ENCODE measurements around the gene MIOS.

The MIOS gene

DNA sequence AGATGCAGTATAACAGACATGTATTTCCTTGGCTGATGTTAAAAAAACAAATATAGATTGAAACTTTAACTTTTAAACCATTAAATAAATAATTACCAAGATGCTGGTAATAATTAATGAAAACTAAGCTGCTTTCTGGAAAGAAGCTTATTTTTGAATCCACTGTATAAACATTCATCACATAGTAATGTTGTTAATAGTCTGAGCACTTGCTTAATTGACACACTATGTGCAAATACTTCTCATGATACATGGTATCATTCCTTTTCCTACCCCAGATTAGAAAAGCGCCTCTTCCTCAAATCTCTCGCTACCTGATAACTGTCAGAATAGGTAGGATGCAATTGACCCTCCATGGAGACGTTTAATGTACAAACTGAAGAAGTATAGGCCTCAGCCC is 16.0 kb upstream of the MIOS start:
- Histone ChIP-seq H3K27ac (ENCODE audit: extremely low read depth, low read depth, low read length) (no peak overlapping the region), H3K4me1 (ENCODE audit: control insufficient read depth, insufficient read depth, low read length) (peaks cover 8% of the 10 kb centered on the region), H3K9me3 (ENCODE audit: control insufficient read depth, insufficient read depth, low read depth, low read length) (no peaks in the 10 kb centered on the region), H3K4me3 (ENCODE audit: low read depth, low read length) (no peak overlapping the region), H3K36me3 (ENCODE audit: control insufficient read depth in 2 of 2, insufficient read depth in 1 of 2, low read length in 2 of 2) (no peaks in the 10 kb centered on the region)
- ChIA-PET POLR2A (no interaction called here), CTCF (interaction anchor here (1.2 to 1.4 kb wide), 2 partner anchors 9 to 127 kb away, joined by 4 to 5 read pairs; no protein-coding TSS in a partner anchor)
- no peak for TF ChIP-seq BCL11A (tag by site-specific recombination; IDR thresholded peaks at IDR 0.05; ENCODE audit: low read depth)
- TF ChIP-seq HOXD13 (CRISPR knock-in tag; IDR thresholded peaks at IDR 0.05; ENCODE audit: borderline replicate concordance), result no peak
- TF ChIP-seq ZNF302 (tag by site-specific recombination; IDR thresholded peaks at IDR 0.05; ENCODE audit: low read depth), result no peak
- no peak for TF ChIP-seq ZNF23 (tag by site-specific recombination; IDR thresholded peaks at IDR 0.05; ENCODE audit: borderline replicate concordance)
- no peak for TF ChIP-seq ZNF513 (tag by site-specific recombination; IDR thresholded peaks at IDR 0.05)
- no peak for TF ChIP-seq ZNF354C (tag by site-specific recombination; IDR thresholded peaks at IDR 0.05; ENCODE audit: borderline replicate concordance, low read depth)
- no peak for TF ChIP-seq YY2 (tag by site-specific recombination; IDR thresholded peaks at IDR 0.05)
- TF ChIP-seq ZSCAN23 (tag by site-specific recombination; IDR thresholded peaks at IDR 0.05), result no peak

DNA sequence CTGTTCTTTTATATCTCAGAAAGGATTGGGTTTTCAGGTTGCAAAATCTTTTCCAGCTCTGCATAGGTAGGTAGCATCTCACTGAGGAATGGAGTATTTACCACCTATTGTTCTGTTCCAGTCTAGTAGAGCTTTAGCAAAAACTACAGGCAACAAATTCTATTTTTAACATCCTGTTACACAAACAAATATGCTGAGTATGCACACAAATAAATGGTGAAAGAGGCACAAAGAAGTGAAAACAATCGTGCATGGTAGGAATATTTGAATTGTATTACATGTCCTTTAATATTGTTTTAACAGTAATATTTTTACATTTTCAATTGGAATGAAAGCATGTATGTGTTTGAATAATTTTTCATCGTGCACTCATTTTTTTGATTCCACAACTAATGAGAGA is 14.5 kb upstream of the MIOS start:
- H3K36me3 ChIP-seq (ENCODE audit: control insufficient read depth in 2 of 2, insufficient read depth in 1 of 2, low read length in 2 of 2), result no peaks in the 10 kb centered on the region
- peaks cover 8% of the 10 kb centered on the region for H3K4me1 ChIP-seq (ENCODE audit: control insufficient read depth, insufficient read depth, low read length)
- H3K27ac ChIP-seq (ENCODE audit: extremely low read depth, low read depth, low read length), result no peak overlapping the region
- TF ChIP-seq ZNF677 (tag by site-specific recombination; IDR thresholded peaks at IDR 0.05), result no peak
- TF ChIP-seq, protein P1, sequence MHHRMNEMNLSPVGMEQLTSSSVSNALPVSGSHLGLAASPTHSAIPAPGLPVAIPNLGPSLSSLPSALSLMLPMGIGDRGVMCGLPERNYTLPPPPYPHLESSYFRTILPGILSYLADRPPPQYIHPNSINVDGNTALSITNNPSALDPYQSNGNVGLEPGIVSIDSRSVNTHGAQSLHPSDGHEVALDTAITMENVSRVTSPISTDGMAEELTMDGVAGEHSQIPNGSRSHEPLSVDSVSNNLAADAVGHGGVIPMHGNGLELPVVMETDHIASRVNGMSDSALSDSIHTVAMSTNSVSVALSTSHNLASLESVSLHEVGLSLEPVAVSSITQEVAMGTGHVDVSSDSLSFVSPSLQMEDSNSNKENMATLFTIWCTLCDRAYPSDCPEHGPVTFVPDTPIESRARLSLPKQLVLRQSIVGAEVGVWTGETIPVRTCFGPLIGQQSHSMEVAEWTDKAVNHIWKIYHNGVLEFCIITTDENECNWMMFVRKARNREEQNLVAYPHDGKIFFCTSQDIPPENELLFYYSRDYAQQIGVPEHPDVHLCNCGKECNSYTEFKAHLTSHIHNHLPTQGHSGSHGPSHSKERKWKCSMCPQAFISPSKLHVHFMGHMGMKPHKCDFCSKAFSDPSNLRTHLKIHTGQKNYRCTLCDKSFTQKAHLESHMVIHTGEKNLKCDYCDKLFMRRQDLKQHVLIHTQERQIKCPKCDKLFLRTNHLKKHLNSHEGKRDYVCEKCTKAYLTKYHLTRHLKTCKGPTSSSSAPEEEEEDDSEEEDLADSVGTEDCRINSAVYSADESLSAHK (tag by site-specific recombination; IDR thresholded peaks at IDR 0.05), result no peak
- no peak for TF ChIP-seq ZNF133 (tag by site-specific recombination; IDR thresholded peaks at IDR 0.05)
- TF ChIP-seq, protein P2, sequence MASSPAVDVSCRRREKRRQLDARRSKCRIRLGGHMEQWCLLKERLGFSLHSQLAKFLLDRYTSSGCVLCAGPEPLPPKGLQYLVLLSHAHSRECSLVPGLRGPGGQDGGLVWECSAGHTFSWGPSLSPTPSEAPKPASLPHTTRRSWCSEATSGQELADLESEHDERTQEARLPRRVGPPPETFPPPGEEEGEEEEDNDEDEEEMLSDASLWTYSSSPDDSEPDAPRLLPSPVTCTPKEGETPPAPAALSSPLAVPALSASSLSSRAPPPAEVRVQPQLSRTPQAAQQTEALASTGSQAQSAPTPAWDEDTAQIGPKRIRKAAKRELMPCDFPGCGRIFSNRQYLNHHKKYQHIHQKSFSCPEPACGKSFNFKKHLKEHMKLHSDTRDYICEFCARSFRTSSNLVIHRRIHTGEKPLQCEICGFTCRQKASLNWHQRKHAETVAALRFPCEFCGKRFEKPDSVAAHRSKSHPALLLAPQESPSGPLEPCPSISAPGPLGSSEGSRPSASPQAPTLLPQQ (tag by site-specific recombination; IDR thresholded peaks at IDR 0.05), result no peak
- no peak for TF ChIP-seq ZBTB6 (tag by site-specific recombination; IDR thresholded peaks at IDR 0.05)
- TF ChIP-seq ZNF362 (tag by site-specific recombination; IDR thresholded peaks at IDR 0.05), result no peak
- TF ChIP-seq OVOL3 (tag by site-specific recombination; IDR thresholded peaks at IDR 0.05), result no peak
- no peak for TF ChIP-seq ZNF747 (tag by site-specific recombination; IDR thresholded peaks at IDR 0.05)
- no peak for TF ChIP-seq ZNF621 (tag by site-specific recombination; IDR thresholded peaks at IDR 0.05)
- ChIA-PET POLR2A (no interaction called here), CTCF (interaction anchor here (0.6 to 1.4 kb wide), 2 partner anchors 11 to 474 kb away, joined by 3 to 4 read pairs; no protein-coding TSS in a partner anchor)
- no peaks in the 10 kb centered on the region for H3K9me3 ChIP-seq (ENCODE audit: control insufficient read depth, insufficient read depth, low read depth, low read length)
- H3K4me3 ChIP-seq (ENCODE audit: low read depth, low read length), result no peak overlapping the region
